ENCODE data around the gene MEP1A. TPM values are rescaled to one million over a fixed set of nuclear protein-coding genes. Genes with fewer than 3 reads are reported as not detected.
"Not testable (repeated sequence)": the region's sequence is repeated elsewhere in the genome, so short reads cannot be mapped to it uniquely, and the experiment has no call there.

The MEP1A gene
- not detected in 2 replicates for total RNA-seq (2014; rRNA removed)
- not detected for polyA plus RNA-seq (2012)

GRCh38 chr6:46793138-46793537 is at the start of gene MEP1A:
TSS of gene MEP1A (plus strand) at chr6:46793389. CDS start at chr6:46793399, 10 bp downstream.
- no peak for DNase-seq (ENCODE audit: low read depth)

GRCh38 chr6:46743425-46744158 is 49.6 kb upstream of the MEP1A start:
- no peak for DNase-seq (ENCODE audit: low read depth)

- DNase-seq (ENCODE audit: low read depth): not testable (repeated sequence)
Measured at GRCh38 chr6:46744159-46744725, 48.9 kb upstream of the MEP1A start.

GRCh38 chr6:46745973-46746372 is 47.2 kb upstream of the MEP1A start:
- no peak for DNase-seq (ENCODE audit: low read depth)

- DNase-seq (ENCODE audit: low read depth): peak; percentile 16
Measured at GRCh38 chr6:46746696-46747095, 46.5 kb upstream of the MEP1A start, which contains the start of gene ANKRD66. TSS of gene ANKRD66 (plus strand) at chr6:46746933. CDS start at chr6:46751949, 5,016 bp downstream.

GRCh38 chr6:46748940-46749503 is 44.2 kb upstream of the MEP1A start:
- DNase-seq (ENCODE audit: low read depth): no peak

GRCh38 chr6:46749731-46750130 is 43.5 kb upstream of the MEP1A start:
- no peak for DNase-seq (ENCODE audit: low read depth)

- DNase-seq (ENCODE audit: low read depth): no peak
Measured at GRCh38 chr6:46751658-46752057, 41.5 kb upstream of the MEP1A start.

GRCh38 chr6:46755865-46756264 is 37.3 kb upstream of the MEP1A start:
- DNase-seq (ENCODE audit: low read depth): no peak

- DNase-seq (ENCODE audit: low read depth): peak; percentile 57
Measured at GRCh38 chr6:46756469-46757213, 36.5 kb upstream of the MEP1A start.

- peak; percentile 49 for DNase-seq (ENCODE audit: low read depth)
Measured at GRCh38 chr6:46757214-46757596, 36.0 kb upstream of the MEP1A start.

- DNase-seq (ENCODE audit: low read depth): no peak
Measured at GRCh38 chr6:46758960-46759753, 34.0 kb upstream of the MEP1A start.

GRCh38 chr6:46760925-46761324 is 32.3 kb upstream of the MEP1A start:
- DNase-seq (ENCODE audit: low read depth): no peak

- no peak for DNase-seq (ENCODE audit: low read depth)
Measured at GRCh38 chr6:46763466-46763865, 29.7 kb upstream of the MEP1A start.

GRCh38 chr6:46764280-46764679 is 28.9 kb upstream of the MEP1A start:
- DNase-seq (ENCODE audit: low read depth): not testable (repeated sequence)

- no peak for DNase-seq (ENCODE audit: low read depth)
Measured at GRCh38 chr6:46764961-46765360, 28.2 kb upstream of the MEP1A start.

- DNase-seq (ENCODE audit: low read depth): no peak
Measured at GRCh38 chr6:46772016-46772415, 21.2 kb upstream of the MEP1A start.

- DNase-seq (ENCODE audit: low read depth): no peak
Measured at GRCh38 chr6:46772762-46773161, 20.4 kb upstream of the MEP1A start.

- DNase-seq (ENCODE audit: low read depth): no peak
Measured at GRCh38 chr6:46773201-46773855, 19.9 kb upstream of the MEP1A start.

- DNase-seq (ENCODE audit: low read depth): not testable (repeated sequence)
Measured at GRCh38 chr6:46774736-46775135, 18.5 kb upstream of the MEP1A start.
